ENCODE results near the gene PRKCE.

- TF ChIP-seq CTCF (IDR thresholded peaks at IDR 0.05) (no peak), EZH2 (IDR thresholded peaks at IDR 0.05; ENCODE audit: borderline replicate concordance, insufficient read depth, low read depth, low read length, poor library complexity, severe bottlenecking) (no peak)
These were observed 514.4 kb downstream of the PRKCE start for GRCh38 chr2:46165916-46166315.
